Activated CD4-positive, CD25-positive, alpha-beta regulatory T cell treated with anti-CD3 and anti-CD28 coated beads, Interleukin-2, amount 50 U/mL, for 72 hours (primary cell): Measurements from ENCODE around the gene RNF212.

Source experiments
- DNase-seq: peaks from one replicate; pipeline ENCODE4 v3.0.0; 2021

Gene RNF212

GRCh38 chr4:1031346-1031745, 82.0 kb downstream of the RNF212 start:
- no peak for DNase-seq

DNA sequence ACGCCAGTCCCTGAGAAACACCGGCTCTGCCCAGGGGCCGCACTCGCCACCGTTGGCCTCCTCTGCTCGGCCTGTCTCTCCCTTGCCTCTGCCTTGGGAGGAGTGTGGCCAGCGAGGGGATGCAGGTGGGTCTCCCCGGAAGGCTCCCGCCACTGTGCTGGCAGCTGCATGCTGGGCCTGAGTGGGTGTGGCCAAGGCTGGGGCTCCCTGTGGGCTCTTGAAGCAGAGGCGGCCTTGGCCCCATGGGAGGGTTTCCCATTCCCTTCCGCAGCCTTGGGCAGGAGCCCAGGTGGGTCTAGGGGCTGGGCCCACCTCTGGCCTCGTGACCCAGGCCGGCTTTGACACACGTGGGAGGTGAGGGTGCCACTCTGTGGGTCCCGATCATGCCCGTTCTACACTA, 82.8 kb downstream of the RNF212 start:
- no peak for DNase-seq

DNA sequence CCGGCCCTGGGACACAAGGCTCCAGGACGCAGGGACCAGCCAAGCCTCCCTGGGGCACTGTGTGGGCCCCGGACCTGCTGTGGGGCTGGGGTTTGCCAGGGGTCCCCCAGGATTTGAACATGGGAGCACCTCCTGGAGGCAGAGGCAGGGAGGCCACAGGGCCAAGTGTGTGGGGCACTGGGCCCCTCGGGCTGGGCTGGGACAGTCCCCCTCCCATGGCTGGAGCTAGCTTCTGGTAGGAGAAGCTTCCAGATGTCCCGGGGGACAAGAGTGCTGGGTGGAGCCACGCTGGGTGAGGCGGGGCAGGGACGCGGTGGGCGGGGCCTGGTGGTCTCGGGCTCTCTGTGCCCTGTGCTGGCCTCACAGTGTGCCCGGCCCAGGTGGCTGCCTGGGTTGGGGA, 83.3 kb downstream of the RNF212 start:
- no peak for DNase-seq

DNA sequence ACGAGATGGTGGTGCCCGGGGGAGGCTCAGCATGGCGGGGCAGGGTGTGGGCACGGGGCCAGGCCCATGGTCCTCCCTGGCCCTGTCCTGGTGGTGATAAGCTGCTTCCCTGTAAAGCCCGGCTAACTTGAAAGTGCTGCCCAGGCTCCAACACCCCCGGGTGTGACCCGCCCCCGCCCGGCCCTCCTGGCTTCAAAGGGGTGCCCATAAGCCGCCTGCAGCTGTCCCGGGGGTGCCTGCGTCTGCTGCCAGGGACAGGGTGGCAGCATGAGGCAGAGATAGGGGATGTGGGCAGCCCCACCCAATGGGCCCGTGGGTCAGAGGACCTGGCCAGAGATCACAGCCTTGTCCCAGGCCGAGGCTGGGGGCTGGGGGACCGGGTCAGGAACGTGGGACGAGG, 83.8 kb downstream of the RNF212 start:
- DNase-seq = no peak

DNA sequence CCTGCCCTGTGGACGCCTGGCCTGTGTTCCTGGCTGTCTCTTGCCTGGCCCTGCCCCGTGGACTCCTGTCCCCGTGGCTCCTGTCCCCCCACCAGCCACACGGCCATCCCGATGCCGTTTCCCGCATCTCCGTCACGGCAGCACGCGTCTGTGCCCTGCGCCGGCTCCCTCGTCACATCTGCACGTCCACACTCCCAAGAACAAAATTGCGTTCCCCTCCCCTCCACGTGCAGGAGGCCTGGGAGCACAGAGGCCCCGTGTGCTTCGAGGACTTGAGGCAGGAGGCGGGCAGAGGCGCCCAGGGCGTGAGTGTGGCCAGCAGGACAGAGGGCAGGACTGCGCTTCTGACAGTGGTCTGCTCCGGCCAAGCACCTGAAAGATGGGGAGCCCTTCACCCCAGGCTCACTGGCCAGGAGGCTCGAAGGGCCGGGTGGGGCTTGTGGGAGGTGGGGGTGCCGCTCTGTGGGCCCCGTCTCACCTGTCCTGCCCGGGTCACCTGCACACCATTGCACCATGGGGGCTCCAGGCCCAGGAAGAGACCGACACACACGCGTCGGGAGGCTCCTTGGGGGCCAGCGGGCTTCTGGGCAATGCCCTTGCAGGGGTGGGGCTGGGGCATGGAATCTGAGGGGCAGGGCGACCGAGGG, 84.7 kb downstream of the RNF212 start:
- DNase-seq = no peak

DNA sequence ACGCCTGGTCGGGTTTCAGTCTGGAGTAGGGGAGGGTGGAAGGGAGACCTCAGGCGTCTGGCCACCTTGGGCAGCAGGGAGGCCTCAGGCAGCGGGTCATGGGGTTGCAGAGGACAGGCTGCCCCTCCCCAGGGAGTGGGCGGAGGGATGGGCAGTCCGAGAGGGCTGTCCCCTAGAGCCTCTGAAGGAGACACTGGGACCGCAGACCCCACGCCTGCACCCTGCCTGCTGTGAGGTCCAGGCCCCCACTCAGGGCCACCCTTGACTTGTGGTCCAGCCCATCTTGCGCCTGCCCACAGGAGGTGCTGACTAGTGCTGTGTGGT, 85.5 kb downstream of the RNF212 start:
- no peak for DNase-seq

- no peak for DNase-seq
Observed at GRCh38 chr4:1027219-1027914, 86.0 kb downstream of the RNF212 start.

- DNase-seq = peak; percentile 67
Observed at GRCh38 chr4:1026115-1026514, 87.2 kb downstream of the RNF212 start.

- no peak for DNase-seq
Observed at GRCh38 chr4:1024882-1025545, 88.3 kb downstream of the RNF212 start.

DNA sequence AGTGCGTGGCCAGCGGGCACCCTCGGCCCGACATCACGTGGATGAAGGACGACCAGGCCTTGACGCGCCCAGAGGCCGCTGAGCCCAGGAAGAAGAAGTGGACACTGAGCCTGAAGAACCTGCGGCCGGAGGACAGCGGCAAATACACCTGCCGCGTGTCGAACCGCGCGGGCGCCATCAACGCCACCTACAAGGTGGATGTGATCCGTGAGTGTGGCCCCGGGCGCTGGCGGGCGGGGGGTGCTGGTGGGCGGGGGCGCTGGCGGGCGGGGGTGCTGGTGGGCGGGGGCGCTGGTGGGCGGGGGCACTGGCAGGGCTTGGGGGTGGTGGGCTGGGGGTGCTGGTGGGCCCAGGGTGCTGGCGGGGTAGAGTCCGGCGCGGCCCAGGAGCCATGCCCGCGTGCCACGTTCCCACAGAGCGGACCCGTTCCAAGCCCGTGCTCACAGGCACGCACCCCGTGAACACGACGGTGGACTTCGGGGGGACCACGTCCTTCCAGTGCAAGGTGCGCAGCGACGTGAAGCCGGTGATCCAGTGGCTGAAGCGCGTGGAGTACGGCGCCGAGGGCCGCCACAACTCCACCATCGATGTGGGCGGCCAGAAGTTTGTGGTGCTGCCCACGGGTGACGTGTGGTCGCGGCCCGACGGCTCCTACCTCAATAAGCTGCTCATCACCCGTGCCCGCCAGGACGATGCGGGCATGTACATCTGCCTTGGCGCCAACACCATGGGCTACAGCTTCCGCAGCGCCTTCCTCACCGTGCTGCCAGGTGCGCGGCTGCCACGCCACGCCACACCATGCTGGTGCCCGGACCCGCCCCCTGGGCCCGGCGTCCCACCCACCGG, 89.2 kb downstream of the RNF212 start:
- DNase-seq = no peak

DNA sequence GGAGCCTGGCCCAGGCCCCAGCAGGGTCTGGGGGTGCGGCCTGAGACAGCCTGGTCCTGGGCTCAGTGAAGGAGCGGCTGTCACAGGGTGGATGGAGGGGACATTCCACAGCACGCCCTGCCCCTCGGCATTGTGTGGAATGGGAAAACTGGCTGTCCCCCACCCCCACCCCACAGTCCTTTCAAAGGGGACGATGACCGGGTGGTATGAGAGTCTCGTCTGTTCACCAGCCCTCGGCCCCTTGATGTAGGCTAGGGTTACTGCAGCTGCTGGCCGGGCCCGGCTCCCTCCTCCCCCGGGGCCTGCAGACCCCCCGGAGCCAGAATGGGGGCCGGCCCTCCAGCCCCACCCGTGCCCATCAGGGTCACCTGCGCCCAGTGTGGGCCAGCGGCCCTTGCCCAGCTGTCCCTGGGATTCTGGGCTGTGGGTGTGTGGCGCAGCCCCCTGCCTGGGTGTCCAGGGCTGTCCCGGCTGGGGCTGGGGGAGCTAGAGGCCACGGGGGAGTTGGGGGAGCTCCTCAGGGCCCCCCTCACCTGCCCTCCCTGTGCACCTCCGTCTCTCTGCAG, 90.2 kb downstream of the RNF212 start:
- no peak for DNase-seq

DNA sequence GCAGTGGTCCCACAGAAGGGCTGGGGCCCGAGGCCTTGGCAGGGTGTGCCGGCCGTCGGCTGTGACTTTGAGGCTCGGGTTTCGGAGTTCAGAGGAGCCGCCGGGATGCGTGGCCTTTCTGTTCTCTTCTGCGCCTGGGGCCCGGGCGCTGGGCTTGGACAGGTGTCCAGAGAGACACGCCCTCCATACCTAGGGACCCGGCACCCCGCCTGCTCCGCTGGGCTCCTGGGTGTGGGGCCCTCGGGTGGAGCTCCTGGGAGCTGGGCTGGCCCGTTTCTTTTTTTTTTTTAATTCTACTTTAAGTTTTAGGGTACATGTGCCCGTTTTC, 90.7 kb downstream of the RNF212 start:
- no peak for DNase-seq

- no peak for DNase-seq
Observed at GRCh38 chr4:1022051-1022738, 91.2 kb downstream of the RNF212 start.
